Tibial artery (tissue), 4 donors: ENCODE measurements around the gene SPRY1.

Experiments
- DNase-seq, 2 donors: peaks; one replicate each; pipeline ENCODE4 v3.0.0-alpha.2; 2019
- H3K27ac ChIP-seq, 2 donors: fragments of 200-600 bp; sonication (generic) in 1 of 2; 1 replicate in 1 of 2; 2 replicates in 1 of 2; pipeline ENCODE4 v1.5.1; 2018 to 2019; ENCODE audit warnings: mild to moderate bottlenecking in 1 of 2
- H3K27me3 ChIP-seq, 2 donors: fragments of 200-600 bp; sonication (generic) in 1 of 2; one replicate each; pipeline versions ENCODE4 v1.5.1 to v1.6.0; 2016 to 2019
- H3K36me3 ChIP-seq, 3 donors: fragments of 200-600 bp; sonication (generic) in 2 of 3; one replicate each; pipeline ENCODE4 v1.5.1; 2016 to 2019; ENCODE audit warnings: mild to moderate bottlenecking in 2 of 3
- H3K4me1 ChIP-seq, 4 donors: fragments of 200-600 bp; sonication (generic) in 2 of 4; 1 replicate in 3 of 4; 2 replicates in 1 of 4; pipeline ENCODE4 v1.5.1; 2016 to 2019
- H3K4me3 ChIP-seq, 2 donors: fragments of 200-600 bp; sonication (generic) in 1 of 2; 1 replicate in 1 of 2; 2 replicates in 1 of 2; pipeline ENCODE4 v1.5.1; 2018 to 2019; ENCODE audit warnings: mild to moderate bottlenecking in 2 of 2
- H3K9me3 ChIP-seq, 3 donors: fragments of 200-600 bp; sonication (generic) in 1 of 3; one replicate each; pipeline ENCODE4 v1.5.1; 2016 to 2019
- CTCF ChIP-seq, 2 experiments: fragments of 200-600 bp in 1 of 2; fragments of 450-650 bp in 1 of 2; IDR thresholded peaks; one replicate each; pipeline ENCODE4 v1.5.1; 2017 to 2019; ENCODE audit warnings: antibody characterized with exemption in 2 of 2, mild to moderate bottlenecking in 1 of 2, moderate library complexity in 1 of 2
- intact Hi-C: fragments of 100-400 bp; cut with DNase I; formaldehyde crosslinking; loops from one replicate; pipeline ENCODE4 v1.15.0; 2023; ENCODE audit warnings: low total_unique reads

The SPRY1 gene

GRCh38 chr4:123412091-123412505, 15.5 kb downstream of the SPRY1 start:
- no peak for DNase-seq
- intact Hi-C loops, result no loop called here

GRCh38 chr4:123412700-123413512, 16.3 kb downstream of the SPRY1 start:
- Histone ChIP-seq H3K27me3 (no peaks in the 10 kb centered on the region), H3K27ac (no peak overlapping the region), H3K4me3 (no peak overlapping the region), H3K4me1 (peaks cover 0 to 13% (median 2%) of the 10 kb centered on the region in 4 donors), H3K36me3 (no peaks in the 10 kb centered on the region), H3K9me3 (no peaks in the 10 kb centered on the region)
- TF ChIP-seq CTCF (IDR thresholded peaks at IDR 0.05), result no peak
- intact Hi-C loops, result no loop called here
- no peak for DNase-seq

More at GRCh38 chr4:123412091-123412505, 15.5 kb downstream of the SPRY1 start:
- Histone ChIP-seq H3K27ac (no peak overlapping the region), H3K4me3 (no peak overlapping the region), H3K36me3 (no peaks in the 10 kb centered on the region), H3K27me3 (no peaks in the 10 kb centered on the region), H3K4me1 (peaks cover 0 to 13% (median 2%) of the 10 kb centered on the region in 4 donors), H3K9me3 (no peaks in the 10 kb centered on the region)
- TF ChIP-seq CTCF (IDR thresholded peaks at IDR 0.05), result no peak

GRCh38 chr4:123415576-123415975, 19.0 kb downstream of the SPRY1 start:
- peaks cover 0 to 17% (median 2%) of the 10 kb centered on the region in 4 donors for H3K4me1 ChIP-seq
- H3K27me3 ChIP-seq, result no peaks in the 10 kb centered on the region
- H3K9me3 ChIP-seq, result no peaks in the 10 kb centered on the region
- H3K4me3 ChIP-seq, result no peak overlapping the region
- H3K36me3 ChIP-seq, result no peaks in the 10 kb centered on the region
- TF ChIP-seq CTCF (IDR thresholded peaks at IDR 0.05), result no peak
- no peak overlapping the region for H3K27ac ChIP-seq
- intact Hi-C loops, result no loop called here
- DNase-seq, result no peak

GRCh38 chr4:123415977-123416376, 19.4 kb downstream of the SPRY1 start:
- no peaks in the 10 kb centered on the region for H3K9me3 ChIP-seq
- no peaks in the 10 kb centered on the region for H3K27me3 ChIP-seq
- no peak for DNase-seq
- no peak for TF ChIP-seq CTCF (IDR thresholded peaks at IDR 0.05)
- no peaks in the 10 kb centered on the region for H3K36me3 ChIP-seq
- peaks cover 0 to 17% (median 2%) of the 10 kb centered on the region in 4 donors for H3K4me1 ChIP-seq
- intact Hi-C loops, result no loop called here
- no peak overlapping the region for H3K4me3 ChIP-seq
- no peak overlapping the region for H3K27ac ChIP-seq

- H3K27me3 ChIP-seq, result no peaks in the 10 kb centered on the region
- peaks cover 0 to 17% (median 2%) of the 10 kb centered on the region in 4 donors for H3K4me1 ChIP-seq
- no peak for DNase-seq
- H3K4me3 ChIP-seq, result no peak overlapping the region
- H3K9me3 ChIP-seq, result no peaks in the 10 kb centered on the region
- H3K36me3 ChIP-seq, result no peaks in the 10 kb centered on the region
- no peak for TF ChIP-seq CTCF (IDR thresholded peaks at IDR 0.05)
- intact Hi-C loops, result no loop called here
- H3K27ac ChIP-seq, result no peak overlapping the region
Measured at GRCh38 chr4:123417813-123418212, 21.2 kb downstream of the SPRY1 start.
